IPS DF 6.9 (cell line): Measurements from ENCODE around the gene LINGO3.

Experiments
- DNase-seq: peaks from one replicate; pipeline ENCODE4 v3.0.0-alpha.2; 2013; ENCODE audit warnings: low read depth, low spot score
- H3K27ac ChIP-seq: one replicate; pipeline ENCODE4 v1.5.1; 2013; ENCODE audit warnings: low read length, control low read depth
- H3K27me3 ChIP-seq: 2 replicates; pipeline ENCODE4 v1.6.1; 2013; ENCODE audit warnings: mild to moderate bottlenecking, low read length; ENCODE audit not compliant: control insufficient read depth, insufficient read depth
- H3K36me3 ChIP-seq: 2 replicates; pipeline ENCODE4 v1.6.1; 2013; ENCODE audit warnings: low read length; ENCODE audit not compliant: control insufficient read depth, insufficient read depth
- H3K4me1 ChIP-seq: 2 replicates; pipeline ENCODE4 v1.6.1; 2013; ENCODE audit warnings: low read length; ENCODE audit not compliant: control insufficient read depth, insufficient read depth
- H3K4me3 ChIP-seq: 2 replicates; pipeline ENCODE4 v1.5.1; 2013; ENCODE audit warnings: mild to moderate bottlenecking, low read length
- H3K9me3 ChIP-seq: 2 replicates; pipeline ENCODE4 v1.6.1; 2013; ENCODE audit warnings: low read length, inconsistent platforms; ENCODE audit not compliant: control insufficient read depth, insufficient read depth
- WGBS: extraction: QIAGEN DNeasy Blood & Tissue Kit; methylation state at CpG from one replicate; pipeline ENCODE4 v1.1.7; 2013; ENCODE audit warnings: mixed read lengths, missing lambda C conversion rate; ENCODE audit not compliant: insufficient read length, insufficient coverage; 5-methylcytosine and 5-hydroxymethylcytosine counted together

The LINGO3 gene

GRCh38 chr19:2289714-2290435 is 18.1 kb downstream of the LINGO3 start:
- H3K4me3 ChIP-seq, result peak overlapping the region; percentile 2; the same call in 1 of the 2 replicates
- H3K4me1 ChIP-seq, result peaks cover 4% of the 10 kb centered on the region; the same call in 1 of the 2 replicates
- no CpG with 5 or more reads among the region's 74 CpGs for WGBS
- peaks cover 38% of the 10 kb centered on the region for H3K27me3 ChIP-seq
- H3K9me3 ChIP-seq, result no peaks in the 10 kb centered on the region
- no peak overlapping the region for H3K27ac ChIP-seq
- no peak for DNase-seq
- H3K36me3 ChIP-seq, result no peaks in the 10 kb centered on the region

- no peak for DNase-seq
- H3K4me1 ChIP-seq, result peaks cover 4% of the 10 kb centered on the region; the same call in 1 of the 2 replicates
- H3K4me3 ChIP-seq, result no peak overlapping the region
- whole genome bisulfite sequencing, result no CpG with 5 or more reads among the region's 28 CpGs
- H3K9me3 ChIP-seq, result no peaks in the 10 kb centered on the region
- H3K27ac ChIP-seq, result no peak overlapping the region
- no peaks in the 10 kb centered on the region for H3K36me3 ChIP-seq
- H3K27me3 ChIP-seq, result peaks cover 38% of the 10 kb centered on the region
Measured at GRCh38 chr19:2288818-2289713, 18.9 kb downstream of the LINGO3 start.

GRCh38 chr19:2288338-2288817 is 19.6 kb downstream of the LINGO3 start:
- no CpG with 5 or more reads among the region's 17 CpGs for WGBS
- peaks cover 4% of the 10 kb centered on the region; the same call in 1 of the 2 replicates for H3K4me1 ChIP-seq
- H3K27me3 ChIP-seq, result peaks cover 38% of the 10 kb centered on the region
- DNase-seq, result no peak
- H3K4me3 ChIP-seq, result no peak overlapping the region
- no peaks in the 10 kb centered on the region for H3K9me3 ChIP-seq
- H3K36me3 ChIP-seq, result no peaks in the 10 kb centered on the region
- no peak overlapping the region for H3K27ac ChIP-seq

- no peak overlapping the region for H3K27ac ChIP-seq
- H3K27me3 ChIP-seq, result peaks cover 43% of the 10 kb centered on the region
- H3K4me1 ChIP-seq, result peaks cover 4% of the 10 kb centered on the region; the same call in 1 of the 2 replicates
- H3K36me3 ChIP-seq, result no peaks in the 10 kb centered on the region
- no peak overlapping the region for H3K4me3 ChIP-seq
- no peaks in the 10 kb centered on the region for H3K9me3 ChIP-seq
- no peak for DNase-seq
- no CpG with 5 or more reads among the region's 13 CpGs for WGBS
Measured at GRCh38 chr19:2287585-2288337, 20.2 kb downstream of the LINGO3 start.

GRCh38 chr19:2286402-2287140 is 21.4 kb downstream of the LINGO3 start:
- no peak for DNase-seq
- no peaks in the 10 kb centered on the region for H3K9me3 ChIP-seq
- peaks cover 42% of the 10 kb centered on the region for H3K27me3 ChIP-seq
- no CpG with 5 or more reads among the region's 20 CpGs for WGBS
- no peak overlapping the region for H3K4me3 ChIP-seq
- H3K36me3 ChIP-seq, result no peaks in the 10 kb centered on the region
- H3K4me1 ChIP-seq, result peaks cover 7% of the 10 kb centered on the region; the same call in 1 of the 2 replicates
- no peak overlapping the region for H3K27ac ChIP-seq

GRCh38 chr19:2283835-2284507 is 24.0 kb downstream of the LINGO3 start:
- no CpG with 5 or more reads among the region's 8 CpGs for WGBS
- peaks cover 17% of the 10 kb centered on the region for H3K27me3 ChIP-seq
- peaks cover 3% of the 10 kb centered on the region; the same call in 1 of the 2 replicates for H3K4me1 ChIP-seq

GRCh38 chr19:2282862-2283237 is 25.1 kb downstream of the LINGO3 start:
- Histone ChIP-seq H3K9me3 (no peaks in the 10 kb centered on the region), H3K27me3 (peaks cover 11% of the 10 kb centered on the region; the same call in 1 of the 2 replicates), H3K4me1 (peaks cover 3% of the 10 kb centered on the region; the same call in 1 of the 2 replicates), H3K4me3 (no peak overlapping the region), H3K36me3 (no peaks in the 10 kb centered on the region), H3K27ac (no peak overlapping the region)
- DNase-seq, result no peak
- no CpG with 5 or more reads among the region's 11 CpGs for WGBS

More at GRCh38 chr19:2283835-2284507, 24.0 kb downstream of the LINGO3 start:
- no peak overlapping the region for H3K4me3 ChIP-seq
- no peak for DNase-seq
- H3K9me3 ChIP-seq, result no peaks in the 10 kb centered on the region
- no peak overlapping the region for H3K27ac ChIP-seq
- H3K36me3 ChIP-seq, result no peaks in the 10 kb centered on the region

- no peaks in the 10 kb centered on the region for H3K9me3 ChIP-seq
- WGBS, result no CpG with 5 or more reads among the region's 41 CpGs
- H3K36me3 ChIP-seq, result no peaks in the 10 kb centered on the region
- H3K4me3 ChIP-seq, result peak within 1 kb of the TSS; percentile 34
- peaks cover 3% of the 10 kb centered on the region; the same call in 1 of the 2 replicates for H3K4me1 ChIP-seq
- peaks cover 11% of the 10 kb centered on the region; the same call in 1 of the 2 replicates for H3K27me3 ChIP-seq
- DNase-seq, result no peak
- no peak within 1 kb of the TSS for H3K27ac ChIP-seq
Measured at GRCh38 chr19:2282062-2282861, 25.7 kb downstream of the LINGO3 start, which contains the start of gene PEAK3. Gene PEAK3 (minus strand): TSS chr19:2282175. CDS start chr19:2280931, 1,244 bp downstream.
